Measurements from ENCODE around the gene RSRC1.
"Not testable (repeated sequence)": the region's sequence is repeated elsewhere in the genome, so short reads cannot be mapped to it uniquely, and the experiment has no call there.

Gene RSRC1

DNA sequence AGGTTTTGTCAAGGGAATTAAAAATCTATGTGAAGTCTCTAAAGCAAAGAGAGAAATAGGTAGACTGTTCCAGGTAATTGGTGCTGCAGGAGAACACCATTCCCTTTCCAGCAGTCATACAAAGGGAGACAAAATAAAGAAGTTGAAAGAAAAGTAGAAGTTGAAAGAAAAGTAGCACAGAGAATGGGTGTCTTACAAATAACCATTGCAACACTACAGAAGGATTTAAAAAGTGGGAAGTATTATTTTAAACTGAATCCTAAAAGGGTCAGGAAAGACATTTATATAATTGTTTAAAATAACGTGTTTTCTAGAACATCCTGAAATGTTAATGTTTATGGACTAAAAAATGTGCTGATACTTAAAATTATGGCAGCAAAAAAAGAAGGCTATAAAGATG lies 223.8 kb downstream of the RSRC1 start:
- no peak for DNase-seq

- DNase-seq = no peak
Observed at GRCh38 chr3:158337110-158337509, 227.2 kb downstream of the RSRC1 start.

- no peak for DNase-seq
Observed at GRCh38 chr3:158339638-158340037, 229.7 kb downstream of the RSRC1 start.

GRCh38 chr3:158340951-158341350 lies 231.1 kb downstream of the RSRC1 start:
- DNase-seq = not testable (repeated sequence)

- no peak for DNase-seq
Observed at GRCh38 chr3:158347966-158348365, 238.1 kb downstream of the RSRC1 start.

- no peak for DNase-seq
Observed at GRCh38 chr3:158350971-158351370, 241.1 kb downstream of the RSRC1 start.

DNA sequence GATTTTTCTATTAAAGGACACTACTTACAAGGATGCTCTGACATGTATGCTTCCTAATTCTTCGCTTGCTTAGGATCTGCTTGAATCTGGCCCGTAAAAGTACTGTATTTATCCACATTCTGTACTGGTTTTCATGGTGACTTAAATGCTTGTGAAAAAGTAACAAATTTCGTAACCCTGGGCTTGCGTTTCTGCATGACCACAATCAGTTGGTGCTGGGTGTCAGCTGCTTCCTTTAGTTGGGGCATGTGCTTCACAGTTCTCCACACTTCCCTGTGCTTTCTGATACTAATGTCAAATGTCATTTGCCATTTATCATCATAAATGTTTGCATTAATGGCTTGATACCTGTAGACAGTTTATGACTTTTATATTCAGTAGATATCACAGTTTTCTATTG lies 242.7 kb downstream of the RSRC1 start:
- DNase-seq = no peak

DNA sequence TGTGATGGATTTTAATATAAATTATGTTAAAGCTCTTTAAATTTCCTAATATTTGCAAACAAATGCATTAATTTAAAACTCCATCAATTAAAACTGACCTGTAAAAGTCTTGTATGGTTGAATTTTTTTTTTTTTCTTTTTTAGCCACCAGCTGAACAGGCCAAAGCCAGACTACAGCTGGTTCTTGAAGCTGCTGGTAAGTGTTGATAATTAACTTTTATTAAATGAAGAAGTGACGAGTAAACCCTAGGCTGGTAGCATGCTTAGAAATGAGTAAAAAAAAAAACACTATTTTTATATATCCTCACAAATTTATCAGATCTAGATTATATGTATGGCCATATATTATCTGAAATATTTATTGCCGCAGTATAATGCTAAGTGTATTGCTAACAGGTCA lies 244.8 kb downstream of the RSRC1 start:
- DNase-seq = no peak

GRCh38 chr3:158355623-158356588 lies 246.0 kb downstream of the RSRC1 start:
- DNase-seq = no peak

DNA sequence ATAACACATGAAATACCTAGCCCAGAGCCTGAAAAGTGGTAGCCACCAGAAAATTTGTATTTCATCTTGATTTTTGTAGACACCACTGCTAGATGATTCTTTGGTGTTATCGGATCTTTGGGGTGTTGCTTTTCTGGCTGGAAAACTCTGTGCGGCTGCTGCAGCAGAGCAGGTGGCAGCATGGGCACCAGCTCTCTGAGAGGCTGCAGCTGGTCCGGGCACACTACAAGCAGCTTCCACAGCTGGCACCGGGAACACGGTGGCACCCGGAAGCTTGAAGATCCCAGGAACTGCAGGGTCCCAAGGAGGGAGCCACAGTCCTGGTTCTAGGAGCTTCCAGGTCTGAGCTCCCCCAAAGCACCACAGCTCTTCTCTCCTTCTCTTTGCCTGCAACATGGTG lies 249.4 kb downstream of the RSRC1 start:
- no peak for DNase-seq

- DNase-seq = no peak
Observed at GRCh38 chr3:158360756-158361448, 251.0 kb downstream of the RSRC1 start.

DNA sequence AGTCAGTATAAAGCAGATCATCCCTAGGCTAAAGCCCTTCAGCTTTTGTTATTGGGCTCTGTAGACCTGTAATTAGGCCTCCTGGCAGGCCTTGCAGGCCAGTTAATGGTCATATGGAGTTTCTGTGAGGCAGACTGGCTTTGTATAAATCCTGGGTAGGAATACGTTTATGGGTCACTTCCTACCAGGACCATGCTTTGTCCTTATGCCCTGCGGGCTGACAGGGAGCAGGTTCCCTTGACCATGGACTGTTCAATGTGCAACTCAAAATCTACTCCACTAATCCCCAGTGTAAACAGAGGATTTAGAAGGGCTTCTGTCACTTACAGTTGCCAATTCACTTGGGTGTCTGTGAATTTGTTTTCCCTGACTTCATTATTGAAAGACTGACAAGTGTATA lies 258.4 kb downstream of the RSRC1 start:
- no peak for DNase-seq

- no peak for DNase-seq
Observed at GRCh38 chr3:158369279-158369678, 259.4 kb downstream of the RSRC1 start.

DNA sequence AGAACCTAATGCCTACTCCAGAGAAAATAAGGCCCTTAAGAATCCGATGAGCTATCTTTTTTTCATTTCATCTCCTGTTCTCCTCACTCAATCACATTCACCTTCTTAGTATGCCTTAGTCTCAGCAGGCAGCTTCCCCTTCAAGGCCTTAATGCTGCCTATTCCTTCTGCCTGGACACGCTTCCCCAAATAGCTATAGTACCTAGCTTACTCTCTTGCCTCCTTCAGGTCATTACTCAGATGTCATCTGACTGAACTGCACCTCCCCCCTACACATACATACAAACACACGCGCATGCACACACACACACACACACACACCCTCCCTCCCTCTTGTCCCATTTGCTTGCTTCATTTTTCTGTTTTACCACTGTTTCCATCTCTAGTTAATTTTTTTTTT lies 269.6 kb downstream of the RSRC1 start:
- DNase-seq = no peak

- DNase-seq = no peak
Observed at GRCh38 chr3:158381262-158381868, 271.5 kb downstream of the RSRC1 start.

- DNase-seq = no peak
Observed at GRCh38 chr3:158382479-158382878, 272.6 kb downstream of the RSRC1 start.

DNA sequence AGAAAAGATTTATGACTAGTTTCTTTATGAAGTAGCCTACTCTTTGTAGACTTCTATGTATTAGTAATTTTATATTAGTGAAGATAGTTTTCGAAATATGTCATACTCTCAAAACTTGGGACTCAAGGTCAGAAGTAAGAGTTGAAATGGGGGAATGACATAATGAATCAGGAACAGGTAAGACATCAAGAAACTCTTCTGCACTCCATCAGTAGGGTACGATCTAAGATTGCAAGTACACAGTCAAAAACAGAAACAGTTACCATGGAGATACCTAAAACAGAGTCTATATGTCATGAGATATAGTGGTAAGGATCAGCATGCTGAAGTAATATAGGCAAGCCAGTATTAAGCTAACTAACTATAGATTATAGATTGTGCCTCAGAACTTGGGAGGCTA lies 274.1 kb downstream of the RSRC1 start:
- no peak for DNase-seq

- no peak for DNase-seq
Observed at GRCh38 chr3:158395421-158395820, 285.5 kb downstream of the RSRC1 start.

GRCh38 chr3:158402590-158402989 lies 292.7 kb downstream of the RSRC1 start:
- DNase-seq = no peak

DNA sequence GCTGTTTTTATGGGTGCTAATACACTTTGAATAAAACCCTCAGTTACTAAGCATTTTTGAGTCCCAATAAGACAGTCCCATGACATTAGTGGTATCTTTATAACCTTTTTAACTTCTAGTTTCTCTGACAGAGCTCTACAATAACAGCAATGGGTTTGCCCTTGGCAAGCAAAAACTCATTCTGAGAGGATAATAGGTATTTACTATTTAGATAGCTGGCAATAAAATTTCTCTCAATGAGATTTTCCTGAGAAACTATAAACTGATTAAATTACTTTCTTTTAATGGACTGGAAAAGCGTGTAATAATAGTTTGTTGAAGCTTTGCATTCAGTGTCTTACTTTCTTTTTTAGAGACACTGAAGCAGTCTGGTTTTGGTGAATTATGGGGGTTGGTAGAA lies 293.1 kb downstream of the RSRC1 start:
- no peak for DNase-seq

GRCh38 chr3:158404131-158404718 lies 294.3 kb downstream of the RSRC1 start:
- DNase-seq = no peak

GRCh38 chr3:158405507-158405906 lies 295.6 kb downstream of the RSRC1 start:
- no peak for DNase-seq

DNA sequence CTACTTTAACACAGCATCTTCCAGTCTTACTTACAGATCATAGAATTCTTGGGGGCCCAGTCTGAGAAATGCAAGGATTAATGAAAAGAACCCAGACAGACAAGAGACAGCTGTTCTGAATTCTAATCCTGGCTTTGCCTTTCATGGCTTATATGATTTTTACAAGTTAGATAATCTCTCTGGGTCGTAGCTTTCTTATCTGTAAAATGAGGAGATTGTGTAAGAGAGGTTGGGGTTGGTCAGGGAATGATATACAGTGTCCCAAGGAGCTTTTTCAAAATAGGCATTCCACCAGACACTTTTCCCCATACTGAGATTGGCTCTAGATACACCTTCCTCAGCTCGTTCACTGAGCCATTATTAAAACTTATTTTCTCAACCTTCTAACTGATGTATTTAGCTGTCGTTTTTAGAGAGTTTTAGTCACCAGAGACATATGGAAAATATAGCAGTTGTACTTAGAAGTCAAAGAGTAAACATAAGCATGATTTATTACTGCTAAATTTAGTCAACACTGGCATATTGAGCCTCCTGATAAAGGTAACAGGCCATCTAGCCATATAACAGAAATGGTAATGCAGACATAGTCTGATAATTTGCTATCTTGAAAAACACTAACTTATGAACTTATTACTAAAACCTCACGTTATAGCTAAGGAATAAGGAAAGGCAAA lies 298.1 kb downstream of the RSRC1 start:
- DNase-seq = no peak

Data from COR-L47 (cell line).